ENCODE results near the gene FCSK.
A peak's percentile ranks its signal among the peaks of the same experiment; 100 is the strongest.
"Not testable (repeated sequence)": the region's sequence is repeated elsewhere in the genome, so short reads cannot be mapped to it uniquely, and the experiment has no call there.

FCSK gene

DNA sequence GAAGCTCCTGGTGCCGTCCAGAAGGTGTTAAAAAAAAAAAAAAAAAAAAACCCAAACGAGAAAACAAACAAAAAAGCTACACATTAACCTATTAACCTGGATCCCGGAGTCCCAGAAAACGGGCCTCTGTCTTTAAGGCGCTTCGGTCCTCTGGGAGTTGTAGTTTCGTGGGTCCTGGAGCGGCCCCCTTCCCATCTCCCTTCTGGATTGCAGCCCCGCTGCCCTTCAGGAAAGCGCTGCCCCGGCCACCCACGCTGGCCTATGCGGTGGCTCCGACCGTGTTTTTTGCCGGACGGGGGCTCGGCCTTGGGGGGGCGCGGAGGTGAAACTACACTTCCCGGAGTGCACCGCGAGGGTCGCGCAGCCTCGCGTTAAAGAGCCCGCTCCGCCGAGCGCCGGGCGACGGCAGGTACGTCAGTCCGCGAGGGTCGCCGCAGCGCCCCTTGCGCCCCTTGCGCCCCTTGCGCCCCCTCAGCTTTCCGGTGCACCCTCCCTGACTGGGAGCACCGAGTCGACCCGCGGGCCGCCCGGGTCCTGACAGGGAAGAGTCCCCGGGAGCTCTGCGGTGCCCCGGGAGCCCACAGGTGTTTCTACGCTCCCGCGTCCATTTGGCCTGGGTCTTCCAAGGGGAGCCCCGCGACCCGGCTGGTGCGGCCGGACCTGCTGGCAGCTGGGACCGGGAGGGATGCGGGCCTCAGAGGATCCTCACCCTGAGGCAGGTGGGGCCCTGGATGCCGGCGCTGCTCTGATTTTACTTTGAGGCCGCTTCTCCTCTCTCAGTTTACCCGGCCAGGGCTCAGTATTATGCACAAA is at the start of gene FCSK:
FCSK (plus strand) TSS at position 374 of the 813 bp plus-strand sequence. CDS start 8,596 bp downstream, outside the sequence.
- peak; percentile 81 for DNase-seq

GRCh38 chr16:70406104-70406503 is 48.3 kb upstream of the FCSK start:
- not testable (repeated sequence) for DNase-seq

DNA sequence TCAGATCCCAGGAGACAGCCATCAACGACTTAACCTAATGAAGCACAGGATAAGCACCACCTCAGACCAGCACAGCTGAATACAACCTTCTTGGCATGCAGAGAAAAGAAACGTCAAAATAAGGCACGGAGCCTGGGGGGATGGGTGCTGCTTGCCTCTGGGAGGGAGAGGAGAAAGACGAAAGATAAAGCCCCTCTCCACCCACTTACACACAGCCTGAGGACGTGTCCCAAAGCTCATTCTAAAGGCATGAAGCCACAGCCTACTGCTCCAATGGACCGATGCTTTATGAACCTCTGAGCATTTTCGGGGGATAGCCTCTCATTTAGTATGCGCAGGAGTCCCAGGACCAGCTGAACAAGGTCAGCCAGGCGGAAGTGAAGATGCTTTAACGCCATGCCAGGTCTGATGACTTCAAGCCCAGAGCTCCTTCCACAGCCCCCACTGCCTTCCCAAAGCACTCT is 46.6 kb upstream of the FCSK start:
- DNase-seq, result no peak

DNA sequence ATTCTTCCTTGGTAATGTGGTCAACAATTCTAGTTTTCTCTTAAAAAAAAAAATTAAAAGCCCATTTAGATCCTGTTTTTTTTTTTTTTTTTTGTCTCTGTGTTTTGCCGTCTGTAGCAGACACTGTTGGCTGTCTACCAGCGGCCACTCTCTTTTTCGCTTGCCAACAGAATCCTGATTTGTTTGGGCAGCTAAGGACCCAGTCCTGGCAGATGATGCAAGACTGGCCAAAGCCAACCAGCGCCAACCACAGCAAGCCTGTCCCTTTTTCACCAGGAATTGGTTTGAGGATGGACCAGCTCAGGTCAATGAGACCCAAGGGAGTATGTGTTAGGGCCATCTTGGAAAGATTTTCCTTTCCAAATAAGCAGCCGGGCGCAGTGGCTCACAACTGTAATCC is 43.7 kb upstream of the FCSK start:
- no peak for DNase-seq

DNA sequence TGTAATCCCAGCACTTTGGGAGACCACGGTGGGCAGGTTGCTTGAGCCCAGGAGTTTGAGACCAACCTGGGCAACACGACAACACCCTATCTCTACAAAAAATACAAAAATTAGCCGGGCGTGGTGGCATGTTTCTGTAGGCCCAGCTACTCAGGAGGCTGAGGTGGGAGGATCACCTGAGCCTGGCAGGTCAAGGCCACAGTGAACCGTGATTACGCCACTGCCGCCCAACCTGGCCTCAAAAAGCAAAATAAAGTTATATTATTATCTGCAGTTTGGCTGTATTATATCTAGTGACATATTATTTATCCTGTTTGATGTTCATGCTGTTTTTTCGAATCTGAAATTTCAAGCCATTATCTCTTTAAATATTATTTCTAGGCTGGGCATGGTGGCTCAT is 42.0 kb upstream of the FCSK start:
- no peak for DNase-seq

GRCh38 chr16:70413572-70413971 is 40.8 kb upstream of the FCSK start:
- not testable (repeated sequence) for DNase-seq

- DNase-seq, result no peak
Measured at GRCh38 chr16:70416748-70417616, 37.4 kb upstream of the FCSK start.

- DNase-seq, result no peak
Measured at GRCh38 chr16:70417661-70418060, 36.7 kb upstream of the FCSK start.

DNA sequence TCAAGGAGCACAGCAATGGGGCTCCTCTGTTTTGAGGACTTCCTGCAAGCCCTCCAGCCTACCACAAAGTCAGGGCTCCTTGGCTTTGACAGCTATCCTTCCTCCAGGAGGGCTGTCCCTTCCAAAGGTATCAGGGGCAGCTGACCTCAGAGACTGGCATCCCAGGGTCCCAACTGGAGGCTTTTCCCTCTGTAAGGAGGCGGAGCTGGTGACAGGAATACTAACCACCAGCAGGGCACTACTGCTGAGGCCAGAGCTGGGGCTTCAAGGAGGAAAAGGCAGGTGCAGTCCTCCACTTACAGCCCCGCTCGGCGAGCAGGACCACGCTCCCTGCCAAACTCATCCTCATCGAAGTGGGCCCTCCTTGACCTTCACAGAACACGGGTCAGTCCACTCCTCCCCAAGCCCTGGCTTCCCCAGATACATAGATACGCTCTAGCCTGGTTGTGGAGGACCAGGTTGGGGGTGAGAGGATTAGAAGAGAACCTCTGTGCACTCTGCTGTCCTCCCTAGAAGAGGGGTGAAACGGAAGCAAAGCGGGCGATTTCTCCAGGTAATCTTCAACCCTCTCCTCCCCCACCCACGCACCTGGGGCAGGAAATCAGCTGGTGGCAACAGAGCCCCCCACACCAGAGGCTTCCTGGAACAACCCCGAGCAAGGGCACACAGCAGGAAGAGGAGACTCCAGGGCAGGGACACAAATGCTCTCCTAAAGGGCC is 36.0 kb upstream of the FCSK start:
- DNase-seq, result no peak

GRCh38 chr16:70418993-70419318 is 35.4 kb upstream of the FCSK start:
- no peak for DNase-seq

DNA sequence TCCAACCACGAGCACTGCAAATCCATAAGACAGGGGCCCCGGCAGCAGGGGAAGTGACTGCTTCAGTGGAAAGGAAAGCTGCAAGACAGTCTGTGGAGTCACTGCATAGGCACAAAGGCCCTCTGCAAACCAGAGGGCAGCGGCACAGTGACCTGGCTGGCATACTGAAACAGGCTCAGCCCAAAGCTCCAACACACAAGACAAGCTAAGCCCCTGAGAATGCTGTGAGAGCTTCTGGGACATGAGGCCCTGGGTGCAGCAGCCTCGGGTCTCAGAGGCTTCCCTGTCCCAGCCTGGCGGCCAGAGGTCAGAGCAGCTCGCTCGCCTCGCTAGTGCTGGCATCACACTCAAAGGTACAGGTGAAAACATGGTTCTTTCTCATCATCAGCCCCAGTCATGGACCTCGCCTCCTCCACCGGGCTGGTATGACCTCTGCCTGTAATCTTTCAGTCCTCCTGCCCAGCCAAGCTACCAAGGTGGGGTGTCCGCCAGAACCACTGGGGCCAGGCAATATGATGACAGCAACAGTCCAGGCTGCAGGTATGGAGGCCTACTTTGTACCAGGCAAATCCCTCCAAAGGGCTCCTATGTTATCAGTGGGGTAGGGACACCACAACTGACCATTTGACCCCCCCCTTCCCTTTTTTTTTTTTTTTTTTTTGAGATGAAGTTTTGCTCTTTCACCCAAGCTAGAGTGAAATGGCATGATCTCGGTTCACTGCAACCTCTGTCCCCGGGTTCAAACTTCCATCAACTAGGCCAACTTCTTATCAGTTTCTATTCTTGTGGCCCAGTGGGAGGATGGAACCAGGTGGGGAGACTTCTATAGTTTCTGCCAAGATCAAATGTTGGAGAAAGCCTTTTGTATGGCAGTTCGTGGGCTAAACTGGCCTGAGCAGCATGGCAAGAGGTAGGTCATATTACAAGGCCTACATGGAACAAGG is 34.7 kb upstream of the FCSK start:
- DNase-seq, result no peak

- DNase-seq, result no peak
Measured at GRCh38 chr16:70421014-70421413, 33.4 kb upstream of the FCSK start.

GRCh38 chr16:70421473-70422311 is 32.7 kb upstream of the FCSK start:
- no peak for DNase-seq

GRCh38 chr16:70422543-70422942 is 31.9 kb upstream of the FCSK start:
- DNase-seq, result no peak

DNA sequence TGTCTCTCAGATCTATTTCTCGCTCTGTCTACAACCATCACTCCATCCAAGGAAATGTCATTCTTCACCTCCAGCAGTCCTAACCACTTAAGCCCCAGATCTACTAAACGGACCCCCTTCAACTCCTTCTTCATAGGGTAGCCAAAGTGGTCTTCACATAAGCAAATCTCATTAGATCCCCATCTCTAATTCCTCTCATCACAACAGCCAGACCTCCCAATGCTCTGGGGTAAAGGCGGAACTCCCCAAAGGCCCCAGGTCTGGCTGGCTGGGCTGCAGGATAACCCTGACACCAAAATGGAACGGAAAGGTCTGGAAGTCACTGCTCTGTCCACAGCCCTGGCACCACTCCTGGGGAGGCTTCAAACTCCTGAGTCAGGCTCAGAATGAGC is 26.6 kb upstream of the FCSK start:
- no peak for DNase-seq

DNA sequence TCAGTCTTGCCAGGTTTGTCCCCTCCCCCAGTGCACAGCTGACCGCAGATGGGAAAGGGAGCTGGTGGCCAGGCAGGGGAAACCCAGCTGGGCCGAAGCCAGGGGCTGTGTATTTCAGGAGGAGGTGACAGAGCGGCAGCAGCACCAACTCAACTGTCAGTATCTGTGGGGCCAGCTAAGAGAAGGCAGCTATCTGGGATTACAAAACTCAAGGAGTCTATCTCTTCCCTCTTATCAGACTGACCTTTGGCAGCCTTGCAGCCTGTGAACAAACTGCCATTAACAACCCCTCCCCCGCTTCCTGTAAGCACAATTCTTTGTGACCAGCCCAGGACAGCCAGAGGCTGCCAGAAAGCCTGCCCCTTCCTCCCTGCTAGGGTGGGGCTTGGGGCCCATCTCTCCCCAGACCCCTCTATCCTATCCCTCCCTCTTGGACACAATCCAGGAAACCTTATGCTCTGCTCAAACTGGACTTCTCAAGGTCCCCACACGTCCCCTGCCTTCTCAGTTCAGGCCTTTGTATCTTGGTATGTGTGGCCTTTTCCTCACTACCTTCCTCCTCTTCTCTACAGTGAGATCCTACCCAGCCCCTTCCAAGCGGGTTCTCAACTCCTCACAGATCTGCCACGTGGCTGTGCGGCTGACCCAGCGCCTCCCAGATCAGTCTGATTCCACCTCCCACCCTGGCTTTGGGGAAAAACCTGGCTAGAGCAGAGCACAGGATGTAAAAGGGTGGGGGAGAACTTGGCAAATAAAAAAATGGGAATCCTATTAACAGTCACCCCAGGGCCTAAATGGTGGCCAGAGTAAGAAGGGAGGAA is 26.0 kb upstream of the FCSK start:
- DNase-seq, result peak; percentile 99

- DNase-seq, result peak; percentile 85
Measured at GRCh38 chr16:70429888-70430666, 24.3 kb upstream of the FCSK start.

DNA sequence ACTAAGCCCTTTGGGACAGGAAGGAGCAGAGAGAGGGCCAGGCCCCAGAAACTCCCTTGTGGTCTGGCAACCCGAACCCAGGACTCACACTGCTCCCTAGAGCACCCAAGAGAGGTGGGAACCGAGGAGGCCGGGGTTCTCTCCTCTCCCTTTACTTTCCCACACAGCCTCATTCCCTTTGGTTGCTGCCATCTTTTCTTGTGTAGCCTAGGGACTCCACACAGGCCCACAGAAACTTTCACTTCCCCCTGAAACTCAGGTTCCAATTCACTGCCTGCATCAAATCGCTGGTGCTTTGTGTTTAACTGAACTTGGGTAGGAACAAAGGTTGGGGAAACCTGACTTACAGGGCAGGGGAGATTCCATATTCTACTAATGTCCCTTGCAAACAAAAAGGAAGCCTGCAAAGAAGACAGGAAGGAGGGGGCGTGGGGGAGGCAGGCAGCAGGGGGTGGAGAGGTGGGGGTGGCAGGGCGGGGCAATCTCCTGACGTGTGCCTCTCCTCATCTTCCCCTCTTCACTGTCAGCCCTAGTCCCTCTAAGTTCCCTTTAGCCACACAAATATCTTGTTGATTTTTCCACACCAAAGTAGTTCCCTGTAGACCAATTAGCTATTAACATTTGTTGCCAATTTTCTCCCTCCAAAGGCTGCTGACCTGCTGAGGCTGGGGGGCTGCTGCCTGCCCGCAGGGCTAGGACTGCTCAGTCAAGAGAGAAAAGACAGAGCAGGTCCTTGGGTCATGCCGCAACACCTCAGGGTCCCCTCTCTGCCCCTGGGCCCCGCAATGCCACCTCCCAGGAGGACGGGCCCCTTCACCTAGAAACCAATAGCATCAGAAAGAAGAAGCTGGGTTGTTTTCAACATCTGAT is 23.5 kb upstream of the FCSK start:
- peak; percentile 85 for DNase-seq

GRCh38 chr16:70432356-70432722 is 22.1 kb upstream of the FCSK start:
- no peak for DNase-seq
